ENCODE data around the gene GGA2.
"Not testable (repeated sequence)": the region's sequence is repeated elsewhere in the genome, so short reads cannot be mapped to it uniquely, and the experiment has no call there.

Gene GGA2

GRCh38 chr16:23476289-23476688 lies 34.0 kb downstream of the GGA2 start:
- no peak for DNase-seq (ENCODE audit: low read depth)

- DNase-seq (ENCODE audit: low read depth): no peak
Observed at GRCh38 chr16:23469814-23470213, 40.5 kb downstream of the GGA2 start.

GRCh38 chr16:23466162-23466885 lies 44.0 kb downstream of the GGA2 start:
- no peak for DNase-seq (ENCODE audit: low read depth)

- DNase-seq (ENCODE audit: low read depth): no peak
Observed at GRCh38 chr16:23465179-23465578, 45.1 kb downstream of the GGA2 start.

- no peak for DNase-seq (ENCODE audit: low read depth)
Observed at GRCh38 chr16:23464196-23464595, 46.1 kb downstream of the GGA2 start.

GRCh38 chr16:23462994-23463393 lies 47.3 kb downstream of the GGA2 start:
- DNase-seq (ENCODE audit: low read depth): not testable (repeated sequence)

- DNase-seq (ENCODE audit: low read depth): no peak
Observed at GRCh38 chr16:23453338-23454052, 56.8 kb downstream of the GGA2 start.

GRCh38 chr16:23452572-23453337 lies 57.5 kb downstream of the GGA2 start, which contains the start of gene COG7:
Gene COG7, minus strand, starts transcription at chr16:23453189. Its CDS starts 195 bp downstream, at chr16:23452994.
- peak; percentile 72 for DNase-seq (ENCODE audit: low read depth)

GRCh38 chr16:23452221-23452571 lies 58.1 kb downstream of the GGA2 start:
- no peak for DNase-seq (ENCODE audit: low read depth)

GRCh38 chr16:23448392-23448791 lies 61.9 kb downstream of the GGA2 start:
- DNase-seq (ENCODE audit: low read depth): no peak

GRCh38 chr16:23437542-23437941 lies 72.8 kb downstream of the GGA2 start:
- DNase-seq (ENCODE audit: low read depth): not testable (repeated sequence)

- no peak for DNase-seq (ENCODE audit: low read depth)
Observed at GRCh38 chr16:23436951-23437350, 73.3 kb downstream of the GGA2 start.

- DNase-seq (ENCODE audit: low read depth): peak; percentile 24
Observed at GRCh38 chr16:23435500-23435899, 74.8 kb downstream of the GGA2 start.

- DNase-seq (ENCODE audit: low read depth): no peak
Observed at GRCh38 chr16:23434380-23434779, 75.9 kb downstream of the GGA2 start.

GRCh38 chr16:23433261-23433920 lies 76.9 kb downstream of the GGA2 start:
- no peak for DNase-seq (ENCODE audit: low read depth)

- no peak for DNase-seq (ENCODE audit: low read depth)
Observed at GRCh38 chr16:23432176-23433128, 77.8 kb downstream of the GGA2 start.

GRCh38 chr16:23428351-23428750 lies 81.9 kb downstream of the GGA2 start:
- no peak for DNase-seq (ENCODE audit: low read depth)

- no peak for DNase-seq (ENCODE audit: low read depth)
Observed at GRCh38 chr16:23424292-23424958, 85.9 kb downstream of the GGA2 start.

- no peak for DNase-seq (ENCODE audit: low read depth)
Observed at GRCh38 chr16:23423496-23424049, 86.7 kb downstream of the GGA2 start.

GRCh38 chr16:23420011-23420410 lies 90.3 kb downstream of the GGA2 start:
- no peak for DNase-seq (ENCODE audit: low read depth)

Data from stimulated activated CD8-positive, alpha-beta memory T cell treated with anti-CD3 and anti-CD28 coated beads, Interleukin-15, amount 100 ng/mL, for 24 hours (primary cell).